ENCODE data around the gene MYL9.

MYL9 gene

GRCh38 chr20:36525620-36526365, 15.5 kb upstream of the MYL9 start:
- Histone ChIP-seq H3K4me1 (ENCODE audit: insufficient read depth, poor library complexity, severe bottlenecking) (no peaks in the 10 kb centered on the region), H3K27ac (ENCODE audit: poor library complexity, severe bottlenecking) (no peak overlapping the region), H3K36me3 (ENCODE audit: low read depth) (peaks cover 69% of the 10 kb centered on the region), H3K4me3 (ENCODE audit: severe bottlenecking) (no peak overlapping the region), H3K9me3 (ENCODE audit: severe bottlenecking) (no peaks in the 10 kb centered on the region), H3K27me3 (ENCODE audit: insufficient read depth, poor library complexity, severe bottlenecking) (no peaks in the 10 kb centered on the region)
- TF ChIP-seq CTCF (IDR thresholded peaks at IDR 0.05; ENCODE audit: poor library complexity, severe bottlenecking) = no peak
- no peak for ATAC-seq (ENCODE audit: low read depth)
- DNase-seq (ENCODE audit: low spot score) = no peak

GRCh38 chr20:36526521-36527011, 14.8 kb upstream of the MYL9 start:
- no peaks in the 10 kb centered on the region for H3K27me3 ChIP-seq (ENCODE audit: insufficient read depth, poor library complexity, severe bottlenecking)
- no peak for TF ChIP-seq CTCF (IDR thresholded peaks at IDR 0.05; ENCODE audit: poor library complexity, severe bottlenecking)
- DNase-seq (ENCODE audit: low spot score) (no peak), ATAC-seq (ENCODE audit: low read depth) (no peak)
- H3K9me3 ChIP-seq (ENCODE audit: severe bottlenecking) = no peaks in the 10 kb centered on the region
- H3K4me1 ChIP-seq (ENCODE audit: insufficient read depth, poor library complexity, severe bottlenecking) = no peaks in the 10 kb centered on the region
- no peak overlapping the region for H3K4me3 ChIP-seq (ENCODE audit: severe bottlenecking)
- H3K36me3 ChIP-seq (ENCODE audit: low read depth) = peaks cover 62% of the 10 kb centered on the region
- H3K27ac ChIP-seq (ENCODE audit: poor library complexity, severe bottlenecking) = no peak overlapping the region

GRCh38 chr20:36527331-36528125, 13.8 kb upstream of the MYL9 start:
- Histone ChIP-seq H3K9me3 (ENCODE audit: severe bottlenecking) (no peaks in the 10 kb centered on the region), H3K4me3 (ENCODE audit: severe bottlenecking) (no peak overlapping the region), H3K4me1 (ENCODE audit: insufficient read depth, poor library complexity, severe bottlenecking) (no peaks in the 10 kb centered on the region), H3K27me3 (ENCODE audit: insufficient read depth, poor library complexity, severe bottlenecking) (no peaks in the 10 kb centered on the region), H3K36me3 (ENCODE audit: low read depth) (peaks cover 52% of the 10 kb centered on the region), H3K27ac (ENCODE audit: poor library complexity, severe bottlenecking) (no peak overlapping the region)
- no peak for DNase-seq (ENCODE audit: low spot score)
- ATAC-seq (ENCODE audit: low read depth) = no peak
- no peak for TF ChIP-seq CTCF (IDR thresholded peaks at IDR 0.05; ENCODE audit: poor library complexity, severe bottlenecking)

- Histone ChIP-seq H3K9me3 (ENCODE audit: severe bottlenecking) (no peaks in the 10 kb centered on the region), H3K27ac (ENCODE audit: poor library complexity, severe bottlenecking) (no peak overlapping the region), H3K4me1 (ENCODE audit: insufficient read depth, poor library complexity, severe bottlenecking) (no peaks in the 10 kb centered on the region), H3K36me3 (ENCODE audit: low read depth) (peaks cover 44% of the 10 kb centered on the region), H3K4me3 (ENCODE audit: severe bottlenecking) (no peak overlapping the region), H3K27me3 (ENCODE audit: insufficient read depth, poor library complexity, severe bottlenecking) (no peaks in the 10 kb centered on the region)
- ATAC-seq (ENCODE audit: low read depth) = no peak
- TF ChIP-seq CTCF (IDR thresholded peaks at IDR 0.05; ENCODE audit: poor library complexity, severe bottlenecking) = no peak
- DNase-seq (ENCODE audit: low spot score) = peak; percentile 68
Measured at GRCh38 chr20:36528176-36528874, 13.0 kb upstream of the MYL9 start.

Measured in RWPE2 (cell line).